Spleen (tissue), 7 donors: Measurements from ENCODE around the gene DEFB123.

ENCODE experiments used
- POLR2AphosphoS5 ChIP-seq, 3 donors: sonication (generic); formaldehyde crosslinking; IDR thresholded peaks; one replicate each; pipeline ENCODE4 v1.5.1; 2017; ENCODE audit warnings: antibody characterized with exemption in 3 of 3
- TF ChIP-seq, protein P1 (sequence below), 11 experiments: fragments of 200-600 bp in 7 of 11; fragments of 450-650 bp in 4 of 11; sonication (generic) in 4 of 11; IDR thresholded peaks in 8 of 11; conservative IDR thresholded peaks in 3 of 11; 1 replicate in 7 of 11; 2 replicates in 4 of 11; pipeline versions ENCODE4 v1.4.0 to v1.8.0; 2016 to 2021; ENCODE audit warnings: antibody characterized with exemption in 11 of 11, inconsistent platforms in 4 of 11, mild to moderate bottlenecking in 1 of 11
- donor health status: DM: no; HTN: no; CAD: no; lungs with moderate emphysema.
- donor health status: DM: no; HTN: no; CAD: no.
- donor health status: DM: no; HTN: no; CAD: no.

DNA sequence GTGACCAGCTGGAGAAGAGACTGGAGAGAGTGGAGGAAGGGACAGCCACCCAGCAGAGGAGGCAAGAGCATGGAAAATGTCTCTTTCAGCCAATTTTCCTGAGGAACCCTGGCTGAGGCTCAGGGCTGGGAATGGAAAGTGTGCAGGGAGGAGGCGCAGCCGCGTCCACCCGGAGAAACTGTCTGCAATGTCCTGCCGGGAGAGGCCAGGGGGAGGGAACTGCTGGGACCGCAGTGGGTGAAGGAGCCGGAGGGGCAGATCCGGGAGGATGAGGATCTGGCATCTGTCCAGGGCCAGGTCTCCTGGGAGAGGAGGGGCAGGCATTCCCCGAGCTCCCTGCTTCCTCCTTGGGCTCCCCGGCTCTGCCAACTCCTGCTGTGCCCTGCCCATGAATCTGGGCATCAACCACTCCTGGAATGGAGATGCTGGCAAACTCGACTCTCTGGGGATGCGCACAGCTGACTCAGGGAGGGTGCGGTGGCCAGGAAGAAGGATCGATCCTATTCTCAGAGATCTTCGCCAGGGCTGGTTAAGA, 56.4 kb downstream of the DEFB123 start:
- TF ChIP-seq, protein P1, sequence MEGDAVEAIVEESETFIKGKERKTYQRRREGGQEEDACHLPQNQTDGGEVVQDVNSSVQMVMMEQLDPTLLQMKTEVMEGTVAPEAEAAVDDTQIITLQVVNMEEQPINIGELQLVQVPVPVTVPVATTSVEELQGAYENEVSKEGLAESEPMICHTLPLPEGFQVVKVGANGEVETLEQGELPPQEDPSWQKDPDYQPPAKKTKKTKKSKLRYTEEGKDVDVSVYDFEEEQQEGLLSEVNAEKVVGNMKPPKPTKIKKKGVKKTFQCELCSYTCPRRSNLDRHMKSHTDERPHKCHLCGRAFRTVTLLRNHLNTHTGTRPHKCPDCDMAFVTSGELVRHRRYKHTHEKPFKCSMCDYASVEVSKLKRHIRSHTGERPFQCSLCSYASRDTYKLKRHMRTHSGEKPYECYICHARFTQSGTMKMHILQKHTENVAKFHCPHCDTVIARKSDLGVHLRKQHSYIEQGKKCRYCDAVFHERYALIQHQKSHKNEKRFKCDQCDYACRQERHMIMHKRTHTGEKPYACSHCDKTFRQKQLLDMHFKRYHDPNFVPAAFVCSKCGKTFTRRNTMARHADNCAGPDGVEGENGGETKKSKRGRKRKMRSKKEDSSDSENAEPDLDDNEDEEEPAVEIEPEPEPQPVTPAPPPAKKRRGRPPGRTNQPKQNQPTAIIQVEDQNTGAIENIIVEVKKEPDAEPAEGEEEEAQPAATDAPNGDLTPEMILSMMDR (IDR thresholded peaks at IDR 0.05 in 8 of 11, conservative IDR thresholded peaks at IDR 0.05 in 3 of 11): no peak
- TF ChIP-seq POLR2AphosphoS5 (IDR thresholded peaks at IDR 0.05): peak in 2 of 3 donors; percentile 34 to 72
